Putamen (tissue), 1 donor: Measurements from ENCODE around the gene AOAH.
"Not testable (repeated sequence)": the region's sequence is repeated elsewhere in the genome, so short reads cannot be mapped to it uniquely, and the experiment has no call there.

Source experiments
- DNase-seq: peaks from one replicate; pipeline ENCODE4 v3.0.0-alpha.2; 2016; ENCODE audit warnings: low spot score

The AOAH gene

GRCh38 chr7:36506820-36507219, 217.5 kb downstream of the AOAH start:
- DNase-seq, result no peak

- DNase-seq, result no peak
Observed at GRCh38 chr7:36506130-36506798, 218.0 kb downstream of the AOAH start.

- not testable (repeated sequence) for DNase-seq
Observed at GRCh38 chr7:36504617-36505016, 219.7 kb downstream of the AOAH start.

- not testable (repeated sequence) for DNase-seq
Observed at GRCh38 chr7:36504216-36504615, 220.1 kb downstream of the AOAH start.

- DNase-seq, result no peak
Observed at GRCh38 chr7:36497775-36498174, 226.5 kb downstream of the AOAH start.

- DNase-seq, result not testable (repeated sequence)
Observed at GRCh38 chr7:36497176-36497575, 227.1 kb downstream of the AOAH start.

- no peak for DNase-seq
Observed at GRCh38 chr7:36496576-36496975, 227.7 kb downstream of the AOAH start.

GRCh38 chr7:36491317-36491716, 233.0 kb downstream of the AOAH start:
- DNase-seq, result no peak

- DNase-seq, result no peak
Observed at GRCh38 chr7:36490419-36490830, 233.9 kb downstream of the AOAH start.

- not testable (repeated sequence) for DNase-seq
Observed at GRCh38 chr7:36488672-36489071, 235.6 kb downstream of the AOAH start.

GRCh38 chr7:36487756-36488336, 236.4 kb downstream of the AOAH start:
- DNase-seq, result peak; percentile 67

GRCh38 chr7:36486336-36486735, 238.0 kb downstream of the AOAH start:
- DNase-seq, result peak; percentile 50

- no peak for DNase-seq
Observed at GRCh38 chr7:36484265-36484664, 240.0 kb downstream of the AOAH start.

- DNase-seq, result peak; percentile 66
Observed at GRCh38 chr7:36483853-36484252, 240.4 kb downstream of the AOAH start.

GRCh38 chr7:36478745-36479144, 245.5 kb downstream of the AOAH start:
- DNase-seq, result no peak

GRCh38 chr7:36475381-36475780, 248.9 kb downstream of the AOAH start:
- no peak for DNase-seq

- DNase-seq, result no peak
Observed at GRCh38 chr7:36475011-36475342, 249.3 kb downstream of the AOAH start.

GRCh38 chr7:36474283-36475010, 249.8 kb downstream of the AOAH start:
- DNase-seq, result no peak

- DNase-seq, result peak; percentile 29
Observed at GRCh38 chr7:36473454-36474282, 250.6 kb downstream of the AOAH start.

- no peak for DNase-seq
Observed at GRCh38 chr7:36472141-36472729, 252.1 kb downstream of the AOAH start.

- no peak for DNase-seq
Observed at GRCh38 chr7:36469236-36469635, 255.1 kb downstream of the AOAH start.
